GM19372 (cell line): Measurements from ENCODE around the gene SIGLEC1.

Source experiments
- ATAC-seq: cut with Tn5 transposase; IDR thresholded peaks from one replicate; pipeline ENCODE4 v1.9.1; 2021; ENCODE audit warnings: mild to moderate bottlenecking, low read depth, moderate library complexity; ENCODE audit not compliant: unreplicated experiment

The SIGLEC1 gene

DNA sequence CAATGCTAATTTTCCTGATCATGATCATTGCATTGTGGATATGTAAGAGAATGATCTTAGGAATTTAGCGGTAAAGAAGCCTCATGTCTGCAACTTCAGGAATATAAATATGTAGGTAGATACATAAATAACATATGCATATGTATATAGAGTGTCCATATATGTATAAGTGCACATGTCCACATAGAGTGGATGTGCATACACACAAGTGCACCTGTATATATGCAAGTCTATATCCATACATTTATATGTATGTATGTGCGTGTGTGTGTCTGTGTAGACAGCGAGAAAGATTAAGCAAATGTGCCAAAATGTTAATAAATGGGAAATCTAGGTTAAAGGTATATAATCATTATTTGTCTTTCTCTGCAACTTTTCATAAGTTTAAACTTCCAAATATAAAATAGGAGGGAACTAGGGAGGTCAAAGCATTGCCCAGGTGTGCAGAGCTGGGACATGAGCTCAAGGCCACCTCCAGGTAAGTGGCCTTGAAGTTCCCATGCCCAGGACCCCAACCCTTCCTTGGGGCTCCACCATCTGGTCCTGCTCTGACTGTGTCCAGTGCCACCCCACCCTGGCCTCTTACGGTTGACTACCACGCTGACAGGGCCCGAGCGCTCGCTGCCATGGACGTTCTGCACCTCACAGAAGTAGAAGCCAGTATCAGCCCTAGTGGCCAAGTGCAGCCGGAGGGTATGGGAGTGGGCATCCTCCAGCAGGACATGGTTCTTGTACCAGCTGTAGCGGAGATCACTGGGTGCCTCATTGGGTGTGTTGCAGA lies 9.6 kb downstream of the SIGLEC1 start:
- no peak for ATAC-seq

DNA sequence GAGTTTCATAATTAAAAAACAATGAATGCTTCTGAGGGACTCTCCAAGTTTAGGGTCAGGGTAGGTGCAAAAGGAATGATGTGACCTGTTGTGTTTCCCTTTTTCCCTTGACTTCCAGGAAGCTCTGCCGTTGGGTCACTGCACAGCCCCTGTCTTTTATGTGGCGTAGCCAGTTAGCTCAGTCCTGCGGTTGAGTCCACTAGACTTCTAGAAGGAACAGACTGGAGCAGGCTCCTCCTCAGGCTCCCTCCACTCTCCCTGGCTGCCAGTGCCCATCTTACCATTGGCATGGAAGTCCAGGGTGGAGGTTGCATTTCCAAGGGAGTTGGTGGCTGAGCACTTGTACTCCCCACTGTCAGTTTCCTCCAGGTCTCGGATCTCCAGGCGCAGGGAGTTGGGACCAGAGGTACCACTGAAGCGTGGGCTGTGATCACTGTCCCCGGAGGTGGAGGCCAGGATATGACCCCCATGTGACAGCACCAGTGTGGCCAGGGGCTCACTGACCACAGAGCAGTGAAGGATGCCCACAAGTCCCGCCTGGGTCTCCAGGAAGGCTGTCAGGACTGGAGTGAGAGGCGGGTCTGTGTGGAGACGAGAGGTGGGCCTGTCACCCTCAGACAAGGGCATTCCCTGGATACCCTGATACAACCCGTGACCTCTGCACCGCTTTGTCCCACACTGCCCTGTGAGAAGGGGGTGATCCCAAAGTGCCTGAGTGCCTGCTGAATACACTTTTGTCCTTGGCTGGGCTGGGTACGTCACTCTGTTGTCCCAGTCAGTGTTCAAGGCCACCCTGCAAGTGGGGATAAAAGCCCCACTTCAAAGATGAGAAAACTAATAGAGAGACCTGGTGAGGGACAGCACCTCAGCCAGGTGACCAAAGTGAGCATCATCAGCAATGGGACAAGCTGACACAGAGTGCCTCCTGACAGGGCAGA lies 11.1 kb downstream of the SIGLEC1 start:
- no peak for ATAC-seq

DNA sequence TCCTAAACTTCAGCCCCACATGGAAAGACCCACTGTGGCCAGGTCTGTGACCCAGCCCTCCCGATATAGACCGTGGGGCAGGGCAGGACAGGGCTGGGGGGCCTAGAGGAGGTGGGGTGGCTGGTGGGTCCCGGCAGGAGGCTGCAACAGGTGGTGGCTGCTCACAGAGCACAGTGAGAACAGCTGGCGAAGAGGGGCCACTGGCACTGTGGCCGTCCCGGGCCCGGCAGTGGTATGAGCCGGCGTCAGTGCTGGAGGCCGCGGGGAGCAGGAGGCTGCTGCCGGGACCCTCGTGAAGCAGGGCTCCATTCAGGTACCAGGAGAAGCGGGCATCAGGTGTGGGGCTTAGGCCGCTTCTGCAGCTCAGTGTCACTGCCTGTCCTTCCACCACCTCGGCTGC lies 13.4 kb downstream of the SIGLEC1 start:
- no peak for ATAC-seq

DNA sequence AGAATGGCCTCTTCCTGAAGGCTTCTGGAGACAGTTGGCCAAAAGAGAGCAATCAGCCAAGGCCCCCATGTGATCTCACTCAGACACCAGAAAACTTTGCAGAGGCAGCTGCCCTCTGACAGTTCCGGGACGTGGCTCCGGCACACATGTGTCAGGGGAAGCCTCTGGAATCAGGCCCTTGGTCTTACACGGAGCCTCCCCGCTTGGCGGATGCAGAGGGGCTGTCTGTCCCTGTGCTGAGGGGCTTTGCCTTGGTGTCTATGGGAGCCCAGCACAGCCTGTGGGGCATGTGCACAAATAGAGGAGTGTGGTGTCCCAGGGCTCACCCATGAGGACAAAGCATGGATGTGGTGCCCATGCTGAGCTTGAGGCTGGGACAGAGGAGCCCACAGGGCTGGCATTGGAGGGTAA lies 13.8 kb downstream of the SIGLEC1 start:
- ATAC-seq = no peak

DNA sequence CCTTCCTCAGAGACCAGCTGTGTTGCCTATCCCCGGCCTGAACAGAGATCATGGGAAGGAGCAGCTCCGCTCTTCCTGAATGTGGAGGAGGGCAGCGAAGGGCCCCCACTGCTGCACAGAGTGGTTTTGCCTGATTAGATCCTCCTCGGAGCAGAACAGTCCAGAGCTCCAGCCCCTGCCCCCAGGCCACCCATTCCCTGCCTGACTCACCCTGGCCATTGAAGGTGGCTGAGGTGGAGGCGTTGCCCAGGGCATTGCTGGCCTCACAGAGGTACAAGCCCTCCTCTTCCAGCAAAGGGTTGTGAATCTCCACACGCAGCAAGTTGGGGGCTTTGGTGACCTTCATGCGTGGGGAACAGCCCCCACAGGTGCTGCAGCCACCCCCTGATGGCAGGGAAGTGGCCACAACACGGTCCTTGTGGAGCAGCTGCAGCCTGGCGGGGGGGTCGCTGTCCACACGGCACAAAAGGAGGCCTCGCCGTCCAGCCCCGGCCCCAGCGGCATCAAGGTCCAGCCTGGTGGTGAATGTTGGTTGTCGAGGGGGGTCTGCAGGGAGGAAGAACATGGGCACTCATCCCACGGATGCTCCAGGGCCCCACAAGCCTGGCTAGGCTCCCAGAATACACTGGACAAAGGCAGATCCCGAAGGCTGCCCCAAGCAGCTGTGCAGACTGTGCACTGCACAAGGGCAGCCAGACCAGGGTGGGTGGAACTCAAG lies 14.7 kb downstream of the SIGLEC1 start:
- ATAC-seq = no peak

DNA sequence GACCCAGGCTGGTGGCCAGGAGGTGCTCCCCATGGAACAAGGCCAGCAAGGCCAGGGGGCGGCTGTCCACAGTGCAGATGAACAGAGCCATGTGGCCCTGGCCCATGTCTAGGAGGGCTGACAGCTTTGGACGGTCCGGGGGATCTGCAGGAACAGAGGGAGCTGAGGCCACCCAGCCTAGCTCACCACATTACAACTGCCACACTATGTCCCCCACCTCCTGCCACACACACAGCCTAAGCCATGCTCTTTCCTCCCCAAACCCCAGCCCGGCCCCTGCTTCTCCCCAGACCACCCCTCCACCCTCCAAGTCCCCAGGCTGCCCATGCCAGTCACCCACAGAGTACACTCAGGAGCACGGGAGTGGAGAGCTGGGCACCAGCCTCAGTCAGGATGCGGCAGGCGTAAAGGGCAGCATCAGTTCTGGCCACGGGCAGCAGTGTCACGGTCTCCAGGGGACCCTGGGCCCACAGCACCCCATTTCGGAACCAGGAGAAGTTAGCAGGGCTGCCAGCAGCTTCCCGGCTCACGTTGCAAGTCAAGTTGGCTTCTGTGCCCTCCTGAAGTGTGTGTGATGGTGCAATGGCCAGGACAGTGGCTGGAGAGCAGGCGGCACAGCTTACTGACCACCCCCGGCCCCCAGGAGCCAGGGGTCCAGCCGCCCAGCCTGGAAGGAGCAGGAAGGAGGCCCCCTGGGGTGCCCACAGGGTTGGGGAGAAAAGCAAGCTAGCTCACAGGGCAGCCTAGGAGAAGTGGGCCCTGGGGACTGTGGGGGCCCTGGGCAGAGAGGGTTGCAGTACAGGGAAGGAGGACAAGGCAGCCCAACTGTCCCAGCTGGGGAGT lies 15.4 kb downstream of the SIGLEC1 start:
- no peak for ATAC-seq

- ATAC-seq = no peak
These were observed 16.2 kb downstream of the SIGLEC1 start for GRCh38 chr20:3696200-3696599.

- ATAC-seq = no peak
These were observed 17.5 kb downstream of the SIGLEC1 start for GRCh38 chr20:3694864-3695263.

DNA sequence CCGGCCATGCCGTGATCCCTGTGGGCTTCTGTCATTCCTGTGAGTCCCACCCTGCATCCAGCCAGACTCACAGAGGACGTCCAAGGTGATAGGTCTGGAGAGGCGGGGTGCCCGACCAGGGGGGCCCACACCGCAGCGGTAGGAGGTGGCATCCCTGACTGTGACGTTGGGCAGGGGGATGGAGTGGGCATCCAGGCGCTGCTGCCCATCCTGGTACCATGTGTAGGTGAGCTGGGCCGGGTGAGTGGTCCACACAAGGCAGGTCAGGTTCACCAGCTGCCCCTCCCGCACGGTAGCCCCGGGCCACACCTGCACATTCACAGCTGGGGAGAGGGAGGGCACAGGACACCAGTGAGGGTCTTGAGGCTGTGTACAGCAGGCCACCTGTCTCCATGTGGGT lies 19.0 kb downstream of the SIGLEC1 start:
- no peak for ATAC-seq

GRCh38 chr20:3692706-3693294 lies 19.6 kb downstream of the SIGLEC1 start:
- no peak for ATAC-seq

- no peak for ATAC-seq
These were observed 20.5 kb downstream of the SIGLEC1 start for GRCh38 chr20:3691897-3692296.

- ATAC-seq = no peak
These were observed 21.1 kb downstream of the SIGLEC1 start for GRCh38 chr20:3691306-3691705.

- ATAC-seq = no peak
These were observed 22.0 kb downstream of the SIGLEC1 start for GRCh38 chr20:3690413-3690812.

DNA sequence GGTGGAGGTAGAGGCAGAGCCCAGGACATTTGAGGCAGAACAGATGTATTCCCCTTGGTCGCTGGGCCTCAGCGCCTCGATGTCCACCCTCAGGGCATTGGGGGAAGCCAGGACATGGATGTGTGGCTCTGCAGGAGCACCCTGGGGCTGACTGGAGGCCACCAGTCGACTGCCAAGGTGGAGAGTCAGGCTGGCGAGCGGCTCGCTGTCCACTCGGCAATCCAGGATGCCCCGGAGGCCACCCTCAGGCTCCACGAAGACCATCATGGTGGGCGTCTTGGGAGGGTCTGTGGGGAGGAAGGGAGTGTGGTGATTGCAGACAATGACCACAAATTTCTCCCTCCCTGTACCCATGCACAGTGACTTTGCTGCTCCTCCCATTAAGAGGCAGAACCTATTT lies 22.4 kb downstream of the SIGLEC1 start:
- ATAC-seq = no peak

DNA sequence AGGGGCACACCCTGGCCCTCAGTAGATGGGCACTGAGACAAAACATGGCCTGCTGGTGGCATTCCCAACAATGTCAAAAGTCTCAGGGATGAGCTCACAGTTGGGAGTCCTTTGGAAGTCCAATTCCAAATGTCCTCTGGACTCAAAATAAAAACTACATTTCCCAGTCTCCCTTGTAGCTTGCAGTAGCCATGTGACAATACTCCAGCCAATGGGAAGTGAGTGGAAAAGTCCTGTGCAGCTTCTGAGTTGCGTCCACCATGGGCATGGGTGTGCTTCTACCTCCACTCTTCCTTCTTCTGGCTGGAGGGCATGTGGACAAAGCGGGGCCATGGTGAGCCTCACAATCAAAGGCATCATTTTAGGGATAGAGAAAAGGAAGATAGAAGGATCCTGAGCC lies 24.7 kb downstream of the SIGLEC1 start:
- ATAC-seq = no peak

GRCh38 chr20:3686867-3687321 lies 25.5 kb downstream of the SIGLEC1 start:
- no peak for ATAC-seq

GRCh38 chr20:3686421-3686820 lies 26.0 kb downstream of the SIGLEC1 start:
- ATAC-seq = no peak

DNA sequence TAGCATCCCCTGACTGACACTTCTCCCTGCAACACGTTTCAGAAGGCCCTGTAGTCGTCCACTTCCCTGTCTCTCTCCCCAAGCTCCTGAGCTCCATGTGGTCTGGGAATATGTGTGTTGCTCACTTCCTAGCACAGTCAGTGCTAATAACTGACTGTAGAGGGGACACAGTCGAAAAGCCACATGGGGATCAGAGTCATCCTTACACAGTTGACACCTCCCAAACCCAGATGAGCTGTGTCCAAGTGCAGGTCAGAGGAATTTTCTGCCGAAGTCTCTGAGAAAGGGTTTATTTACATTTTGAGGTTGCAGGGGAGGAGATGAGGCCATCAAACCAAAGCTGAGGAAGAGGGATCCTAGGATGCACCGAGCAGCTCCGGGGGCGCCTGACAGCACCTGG lies 27.1 kb downstream of the SIGLEC1 start:
- no peak for ATAC-seq

GRCh38 chr20:3681931-3682781 lies 30.2 kb downstream of the SIGLEC1 start, which contains the start of gene ADAM33:
Gene ADAM33, minus strand, starts transcription at chr20:3682010. Its CDS starts 6 bp downstream, at chr20:3682004.
- ATAC-seq = no peak
